ACC112 (cell line): ENCODE data around the gene UNC5C.
"Not testable (repeated sequence)": the region's sequence is repeated elsewhere in the genome, so short reads cannot be mapped to it uniquely, and the experiment has no call there.

ENCODE experiments used
- H2AFZ ChIP-seq: fragments of 200-600 bp; sonication (generic); one replicate; pipeline ENCODE4 v1.6.0; 2017; ENCODE audit warnings: antibody characterized with exemption, low read length; ENCODE audit not compliant: unreplicated experiment
- H3K27ac ChIP-seq: fragments of 200-600 bp; sonication (generic); 2 replicates; pipeline ENCODE4 v1.5.1; 2014; ENCODE audit warnings: low read depth, mild to moderate bottlenecking, antibody characterized with exemption, low read length, moderate library complexity
- H3K27me3 ChIP-seq: fragments of 200-600 bp; sonication (generic); 2 replicates; pipeline ENCODE4 v1.6.1; 2014; ENCODE audit warnings: mild to moderate bottlenecking, antibody characterized with exemption, low read length, moderate library complexity, mixed read lengths; ENCODE audit not compliant: insufficient read depth
- H3K36me3 ChIP-seq: fragments of 200-600 bp; sonication (generic); 2 replicates; pipeline ENCODE4 v1.6.1; 2016; ENCODE audit warnings: mild to moderate bottlenecking, antibody characterized with exemption, low read length, moderate library complexity, mixed read lengths; ENCODE audit not compliant: insufficient read depth
- H3K4me1 ChIP-seq: fragments of 200-600 bp; sonication (generic); one replicate; pipeline ENCODE4 v1.6.1; 2016; ENCODE audit warnings: low read length, mixed read lengths; ENCODE audit not compliant: insufficient read depth, unreplicated experiment, control insufficient read depth
- H3K4me3 ChIP-seq: fragments of 200-600 bp; sonication (generic); 2 replicates; pipeline ENCODE4 v1.5.1; 2014; ENCODE audit warnings: mild to moderate bottlenecking, low read depth, low read length
- H3K79me2 ChIP-seq: fragments of 200-600 bp; sonication (generic); one replicate; pipeline ENCODE4 v1.6.0; 2016; ENCODE audit warnings: low read length; ENCODE audit not compliant: control insufficient read depth, unreplicated experiment, insufficient read depth

The UNC5C gene

GRCh38 chr4:95134016-95134415 lies 414.8 kb downstream of the UNC5C start:
- H3K4me1 ChIP-seq, result peaks cover 14% of the 10 kb centered on the region
- H3K27me3 ChIP-seq, H3K36me3 ChIP-seq, H2AFZ ChIP-seq, H3K27ac ChIP-seq, H3K79me2 ChIP-seq, H3K4me3 ChIP-seq: not testable (repeated sequence)

- peak overlapping the region; percentile 83 for H3K27ac ChIP-seq
- H3K27me3 ChIP-seq, result no peaks in the 10 kb centered on the region
- H3K36me3 ChIP-seq, result no peaks in the 10 kb centered on the region
- peak overlapping the region; percentile 70 for H2AFZ ChIP-seq
- H3K4me1 ChIP-seq, result peaks cover 23% of the 10 kb centered on the region
- no peaks in the 10 kb centered on the region for H3K79me2 ChIP-seq
- H3K4me3 ChIP-seq, result peak overlapping the region; percentile 71
Observed at GRCh38 chr4:95129821-95130311, 418.9 kb downstream of the UNC5C start.

- Histone ChIP-seq H3K27ac (no peak overlapping the region), H3K27me3 (no peaks in the 10 kb centered on the region), H3K79me2 (no peaks in the 10 kb centered on the region), H3K4me3 (no peak overlapping the region; the same call in 1 of the 2 replicates), H2AFZ (peak overlapping the region; percentile 41), H3K4me1 (peaks cover 23% of the 10 kb centered on the region), H3K36me3 (no peaks in the 10 kb centered on the region)
Observed at GRCh38 chr4:95129031-95129430, 419.7 kb downstream of the UNC5C start.

GRCh38 chr4:95124906-95125504 lies 423.8 kb downstream of the UNC5C start:
- Histone ChIP-seq H3K4me1 (peaks cover 13% of the 10 kb centered on the region), H3K79me2 (no peaks in the 10 kb centered on the region), H3K4me3 (no peak overlapping the region), H3K27ac (no peak overlapping the region), H2AFZ (no peak overlapping the region), H3K27me3 (no peaks in the 10 kb centered on the region), H3K36me3 (no peaks in the 10 kb centered on the region)

- H3K36me3 ChIP-seq, result no peaks in the 10 kb centered on the region
- H3K4me3 ChIP-seq, result no peak overlapping the region
- no peak overlapping the region for H2AFZ ChIP-seq
- H3K79me2 ChIP-seq, result no peaks in the 10 kb centered on the region
- H3K4me1 ChIP-seq, result peaks cover 3% of the 10 kb centered on the region
- no peaks in the 10 kb centered on the region for H3K27me3 ChIP-seq
- no peak overlapping the region for H3K27ac ChIP-seq
Observed at GRCh38 chr4:95122001-95122400, 426.8 kb downstream of the UNC5C start.

- Histone ChIP-seq H2AFZ (no peak overlapping the region), H3K4me3 (no peak overlapping the region), H3K27me3 (no peaks in the 10 kb centered on the region), H3K4me1 (peaks cover 3% of the 10 kb centered on the region), H3K79me2 (no peaks in the 10 kb centered on the region), H3K36me3 (no peaks in the 10 kb centered on the region), H3K27ac (no peak overlapping the region)
Observed at GRCh38 chr4:95120456-95120855, 428.3 kb downstream of the UNC5C start.

GRCh38 chr4:95118497-95118896 lies 430.3 kb downstream of the UNC5C start:
- no peaks in the 10 kb centered on the region for H3K79me2 ChIP-seq
- H3K36me3 ChIP-seq, result no peaks in the 10 kb centered on the region; the same call in 1 of the 2 replicates
- no peak overlapping the region for H3K4me3 ChIP-seq
- no peak overlapping the region for H2AFZ ChIP-seq
- H3K27ac ChIP-seq, result no peak overlapping the region
- H3K4me1 ChIP-seq, result no peaks in the 10 kb centered on the region
- H3K27me3 ChIP-seq, result no peaks in the 10 kb centered on the region

GRCh38 chr4:95114521-95114920 lies 434.3 kb downstream of the UNC5C start:
- H2AFZ ChIP-seq, result no peak overlapping the region
- H3K4me1 ChIP-seq, result no peaks in the 10 kb centered on the region
- no peaks in the 10 kb centered on the region; the same call in 1 of the 2 replicates for H3K36me3 ChIP-seq
- H3K4me3 ChIP-seq, result no peak overlapping the region
- H3K27me3 ChIP-seq, result no peaks in the 10 kb centered on the region
- no peak overlapping the region for H3K27ac ChIP-seq
- H3K79me2 ChIP-seq, result no peaks in the 10 kb centered on the region
